H1 (cell line): ENCODE data around the gene CHST3. TPM values are rescaled to one million over a fixed set of nuclear protein-coding genes. Genes with fewer than 3 reads are reported as not detected.

Source experiments
- CTCF ChIA-PET: fragments of 300-600 bp; sonication (Branson Sonifier 250); formaldehyde crosslinking; loops from one replicate; lab custom pipeline; 2021; ENCODE audit not compliant: partially characterized antibody; lab: Charles Lee
- POLR2A ChIA-PET: fragments of 300-600 bp; sonication (Branson Sonifier 250); formaldehyde crosslinking; loops from one replicate; lab custom pipeline; 2021; ENCODE audit warnings: inconsistent platforms; ENCODE audit not compliant: partially characterized antibody; lab: Charles Lee
- DNase-seq, 2 experiments: peaks; one replicate each; pipeline versions ENCODE4 v3.0.0 to v3.0.0-alpha.2; 2010 to 2022; ENCODE audit warnings: low spot score in 2 of 2, low read depth in 1 of 2, mixed read lengths in 1 of 2
- FAIRE-seq: peaks from 2 replicates; lab custom pipeline; 2011; peaks lifted over from hg19 to GRCh38; lab: Jason Lieb, UNC
- H2AFZ ChIP-seq: 2 replicates; pipeline ENCODE4 v1.8.1; 2012; ENCODE audit warnings: low read length, inconsistent platforms
- H2AK5ac ChIP-seq: 2 replicates; pipeline ENCODE4 v1.6.1; 2013; ENCODE audit warnings: low read depth, low read length
- H2BK120ac ChIP-seq: replicated peaks from 2 replicates; pipeline ENCODE3; 2013; ENCODE audit warnings: low read depth, low read length, inconsistent platforms
- H2BK12ac ChIP-seq: 2 replicates; pipeline ENCODE4 v1.6.1; 2013; ENCODE audit warnings: low read depth, low read length
- H2BK15ac ChIP-seq: 2 replicates; pipeline ENCODE4 v1.6.1; 2013; ENCODE audit warnings: low read length
- H2BK20ac ChIP-seq: 2 replicates; pipeline ENCODE4 v1.6.1; 2013; ENCODE audit warnings: low read length
- H2BK5ac ChIP-seq: 2 replicates; pipeline ENCODE4 v1.6.1; 2013; ENCODE audit warnings: low read depth, low read length
- H3K14ac ChIP-seq: 2 replicates; pipeline ENCODE4 v1.6.1; 2013; ENCODE audit warnings: inconsistent platforms; ENCODE audit not compliant: insufficient read length
- H3K18ac ChIP-seq: 2 replicates; pipeline ENCODE4 v1.6.1; 2013; ENCODE audit warnings: low read length; ENCODE audit errors: extremely low read depth
- H3K23ac ChIP-seq: 2 replicates; pipeline ENCODE4 v1.6.1; 2013; ENCODE audit warnings: inconsistent platforms; ENCODE audit not compliant: insufficient read length
- H3K23me2 ChIP-seq: 2 replicates; pipeline ENCODE4 v1.6.1; 2013; ENCODE audit warnings: low read depth, low read length
- H3K27ac ChIP-seq: 2 replicates; pipeline ENCODE4 v1.6.1; 2011; ENCODE audit warnings: low read depth, low read length, inconsistent platforms
- H3K27me3 ChIP-seq, 4 experiments: replicated peaks in 1 of 4; 1 replicate in 1 of 4; 2 replicates in 3 of 4; pipeline versions ENCODE4 v1.6.1 to v1.8.1; 2011 to 2013; ENCODE audit warnings: low read length in 3 of 4, mild to moderate bottlenecking in 3 of 4, inconsistent platforms in 2 of 4, mixed read lengths in 2 of 4, moderate library complexity in 1 of 4; ENCODE audit not compliant: control insufficient read depth in 3 of 4, insufficient read depth in 3 of 4; ENCODE audit errors: extremely low read depth in 1 of 4
- H3K36me3 ChIP-seq, 4 experiments: 2 replicates each; pipeline versions ENCODE4 v1.6.1 to v1.8.1; 2011 to 2013; ENCODE audit warnings: mild to moderate bottlenecking in 4 of 4, low read length in 3 of 4, moderate library complexity in 2 of 4, control low read depth in 1 of 4, inconsistent platforms in 1 of 4; ENCODE audit not compliant: insufficient read depth in 4 of 4, control insufficient read depth in 2 of 4
- H3K4ac ChIP-seq: replicated peaks from 2 replicates; pipeline ENCODE3; 2013; ENCODE audit warnings: low read length, low read depth, mixed read lengths, inconsistent platforms; ENCODE audit not compliant: insufficient read length
- H3K4me1 ChIP-seq, 4 experiments: replicated peaks in 1 of 4; 1 replicate in 1 of 4; 2 replicates in 3 of 4; pipeline versions ENCODE4 v1.6.1 to v1.8.1; 2011 to 2013; ENCODE audit warnings: low read length in 3 of 4, inconsistent platforms in 2 of 4, mixed read lengths in 1 of 4; ENCODE audit not compliant: insufficient read depth in 4 of 4, control insufficient read depth in 3 of 4
- H3K4me2 ChIP-seq, 2 experiments: 2 replicates each; pipeline versions ENCODE4 v1.6.1 to v1.8.1; 2011 to 2013; ENCODE audit warnings: low read depth in 2 of 2, low read length in 2 of 2, control low read depth in 1 of 2, inconsistent platforms in 1 of 2, mild to moderate bottlenecking in 1 of 2; ENCODE audit not compliant: insufficient read depth in 1 of 2
- H3K4me3 ChIP-seq, 4 experiments: fragments of 200-600, 300-600 bp in 1 of 4; sonication (generic), shearing (Covaris generic), sonication (Bioruptor Twin) in 1 of 4; 2 replicates each; pipeline versions ENCODE4 v1.5.1 to v1.8.1; 2011 to 2016; ENCODE audit warnings: low read length in 4 of 4, low read depth in 3 of 4, control low read depth in 2 of 4, inconsistent platforms in 2 of 4, mild to moderate bottlenecking in 2 of 4, mixed read lengths in 1 of 4, moderate library complexity in 1 of 4; ENCODE audit not compliant: insufficient read depth in 2 of 4; ENCODE audit errors: extremely low read depth in 1 of 4
- H3K56ac ChIP-seq: replicated peaks from 2 replicates; pipeline ENCODE3; 2013; ENCODE audit warnings: low read depth, mild to moderate bottlenecking, mixed read lengths, low read length, inconsistent platforms; ENCODE audit not compliant: insufficient read length
- H3K79me1 ChIP-seq: 2 replicates; pipeline ENCODE4 v1.6.1; 2013; ENCODE audit warnings: low read depth, low read length, control low read depth
- H3K79me2 ChIP-seq, 2 experiments: 2 replicates each; pipeline versions ENCODE4 v1.6.1 to v1.8.1; 2012 to 2013; ENCODE audit warnings: low read length in 2 of 2, mild to moderate bottlenecking in 2 of 2, inconsistent platforms in 1 of 2; ENCODE audit not compliant: insufficient read depth in 2 of 2, control insufficient read depth in 1 of 2
- H3K9ac ChIP-seq, 4 experiments: replicated peaks in 1 of 4; 1 replicate in 1 of 4; 2 replicates in 3 of 4; pipeline versions ENCODE4 v1.6.1 to v1.8.1; 2011 to 2013; ENCODE audit warnings: low read depth in 3 of 4, low read length in 3 of 4, control low read depth in 2 of 4, mild to moderate bottlenecking in 2 of 4, moderate library complexity in 2 of 4, inconsistent platforms in 1 of 4; ENCODE audit errors: extremely low read depth in 1 of 4
- H3K9me3 ChIP-seq, 2 experiments: 2 replicates each; pipeline versions ENCODE4 v1.6.1 to v1.8.1; 2012 to 2013; ENCODE audit warnings: mild to moderate bottlenecking in 2 of 2, moderate library complexity in 2 of 2, control low read depth in 1 of 2, inconsistent platforms in 1 of 2, low read depth in 1 of 2, low read length in 1 of 2, mixed read lengths in 1 of 2; ENCODE audit not compliant: insufficient read depth in 2 of 2
- H4K20me1 ChIP-seq, 2 experiments: replicated peaks in 1 of 2; 2 replicates each; pipeline versions ENCODE3 to v1.8.1; 2011 to 2013; ENCODE audit warnings: inconsistent platforms in 2 of 2, low read length in 2 of 2, mild to moderate bottlenecking in 1 of 2; ENCODE audit not compliant: insufficient read depth in 2 of 2, control insufficient read depth in 1 of 2
- H4K5ac ChIP-seq: 2 replicates; pipeline ENCODE4 v1.6.1; 2013; ENCODE audit warnings: low read length, low read depth, mixed read lengths, inconsistent platforms; ENCODE audit not compliant: insufficient read length
- H4K8ac ChIP-seq: 2 replicates; pipeline ENCODE4 v1.8.0; 2013; ENCODE audit warnings: mild to moderate bottlenecking, moderate library complexity, low read length, inconsistent platforms; ENCODE audit not compliant: insufficient read depth; ENCODE audit errors: extremely low read depth
- H4K91ac ChIP-seq: replicated peaks from 2 replicates; pipeline ENCODE3; 2013; ENCODE audit warnings: low read length, mixed read lengths, inconsistent platforms; ENCODE audit not compliant: insufficient read length
- BRCA1 ChIP-seq: IDR thresholded peaks from 2 replicates; pipeline ENCODE4 v1.6.1; 2012; ENCODE audit warnings: low read depth, low read length, improper control_type of control experiment
- CHD1 ChIP-seq: IDR thresholded peaks from 2 replicates; pipeline ENCODE4 v1.6.1; 2012; ENCODE audit warnings: low read depth, low read length, improper control_type of control experiment
- HDAC6 ChIP-seq: IDR thresholded peaks from one replicate; pipeline ENCODE4 v1.7.1; 2012; ENCODE audit warnings: low read depth, mild to moderate bottlenecking, inconsistent platforms, low read length, moderate library complexity
- KDM4A ChIP-seq: IDR thresholded peaks from one replicate; pipeline ENCODE4 v1.7.1; 2012; ENCODE audit warnings: low read depth, mild to moderate bottlenecking, moderate library complexity, low read length, inconsistent platforms; ENCODE audit not compliant: severe bottlenecking
- POLR2AphosphoS5 ChIP-seq: IDR thresholded peaks from 2 replicates; pipeline ENCODE4 v1.6.1; 2011; ENCODE audit warnings: low read depth, low read length
- SAP30 ChIP-seq: fragments of 300-600 bp; sonication (generic); IDR thresholded peaks from 2 replicates; pipeline ENCODE4 v1.7.1; 2012; ENCODE audit warnings: low read length, moderate library complexity, mild to moderate bottlenecking, inconsistent platforms; ENCODE audit not compliant: insufficient read depth, insufficient replicate concordance
- SP1 ChIP-seq: IDR thresholded peaks from 2 replicates; pipeline ENCODE4 v1.6.1; 2011; ENCODE audit warnings: low read depth, low read length
- SUZ12 ChIP-seq: fragments of 200-600 bp; sonication (generic); IDR thresholded peaks from 2 replicates; pipeline ENCODE4 v1.6.1; 2012; ENCODE audit warnings: mild to moderate bottlenecking, inconsistent platforms, low read length, moderate library complexity, mixed read lengths
- TEAD4 ChIP-seq: IDR thresholded peaks from 2 replicates; pipeline ENCODE4 v1.6.1; 2012; ENCODE audit warnings: low read depth, low read length, inconsistent platforms, mixed read lengths
- WGBS, 2 experiments: shearing (Covaris generic) in 1 of 2; methylation state at CpG; one replicate each; pipeline versions ENCODE4 v1.1.6 to v1.1.7; 2013 to 2015; ENCODE audit warnings: low lambda C conversion rate in 2 of 2, mixed read lengths in 2 of 2, inconsistent platforms in 1 of 2, low coverage in 1 of 2, missing lambda C conversion rate in 1 of 2; ENCODE audit not compliant: insufficient replicate concordance in 2 of 2, insufficient coverage in 1 of 2, insufficient read length in 1 of 2; ENCODE audit errors: extremely low coverage in 1 of 2, missing lambda C conversion rate in 1 of 2; 5-methylcytosine and 5-hydroxymethylcytosine counted together
- polyA plus RNA-seq, 7 experiments: library from polyadenylated mRNA; depleted of rRNA in 3 of 7; stranded (reverse) in 5 of 7; unstranded in 2 of 7; fragments of >200 nt in 5 of 7; fragments of 200-250 nt in 2 of 7; gene quantifications; 1 replicate in 5 of 7; 2 replicates in 1 of 7; 4 replicates in 1 of 7; pipeline versions ENCODE4 v1.2.1 to v1.2.3, GENCODE V29; 2011 to 2013; ENCODE audit warnings: missing spikeins in 2 of 7, mixed read lengths in 2 of 7
- total RNA-seq: library from RNA; stranded (reverse); fragmentation: NEBNext Ultra II Directional; extraction: Animal tissue kit (Norgen Biotek cat#: 25700); gene quantifications from 2 replicates; pipeline ENCODE4 v1.2.1, GENCODE V29; 2021
- TF ChIP-seq, protein P1 (sequence below): IDR thresholded peaks from 2 replicates; pipeline ENCODE4 v1.6.1; 2012; ENCODE audit warnings: inconsistent platforms
- TF ChIP-seq, protein P2 (sequence below): IDR thresholded peaks from 2 replicates; pipeline ENCODE4 v1.6.1; 2012; ENCODE audit warnings: inconsistent platforms

CHST3 gene
- total and polyA plus RNA-seq, 2 of the 8 experiments (the other 6 are each of a cell fraction or from before 2014, with no cell fraction given), result 2.0 to 5.8 TPM

DNA sequence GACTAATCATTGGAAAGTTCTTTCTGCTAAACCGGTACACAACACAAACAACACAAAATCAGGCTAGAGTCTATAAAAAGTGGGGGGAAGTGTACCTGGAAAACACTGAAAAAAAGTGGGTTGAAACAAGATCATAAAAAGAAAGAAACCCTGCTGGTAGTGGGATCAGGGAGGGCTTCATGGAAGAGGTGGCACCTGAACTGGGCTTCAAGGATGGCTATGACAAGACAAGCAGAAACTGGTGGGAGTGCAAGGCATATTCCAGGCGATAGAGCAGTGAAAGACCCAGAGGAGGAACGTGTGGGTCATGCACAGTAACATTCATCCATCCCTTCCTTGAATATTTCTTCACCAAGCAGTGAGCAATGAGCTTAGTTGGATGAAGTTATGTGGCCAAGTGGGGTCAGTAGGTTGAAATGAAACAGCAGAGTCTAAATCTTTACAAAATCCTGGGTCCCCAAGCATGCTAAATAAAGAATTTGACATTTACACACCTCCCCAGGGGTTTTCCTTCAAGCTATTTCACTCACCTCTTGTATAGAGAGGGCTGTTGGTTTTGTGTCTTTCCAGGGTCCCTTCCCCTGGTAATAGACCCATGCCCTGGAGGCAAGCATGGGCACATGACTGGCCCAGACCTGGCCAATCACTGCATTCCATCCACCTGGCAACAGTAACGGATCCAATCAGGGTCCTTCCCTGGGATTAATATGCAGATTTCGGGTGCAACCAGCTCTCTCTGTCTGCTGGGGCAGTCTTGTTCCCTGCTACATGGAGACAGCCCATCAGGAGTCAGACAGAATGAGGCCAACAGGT lies 86.0 kb downstream of the CHST3 start:
- no peak overlapping the region for H3K4me2 ChIP-seq
- H3K14ac ChIP-seq, result no peak overlapping the region
- no peak overlapping the region for H2BK12ac ChIP-seq
- no peaks in the 10 kb centered on the region for H3K27me3 ChIP-seq
- 0 out of 2 replicates have a peak overlapping the region, but pooled peaks have one; percentile 0 for H2AK5ac ChIP-seq
- no peak overlapping the region for H3K4ac ChIP-seq
- H3K9me3 ChIP-seq, result 0 out of 4 replicates have a peak, but pooled peaks cover 0 to 4% of the 10 kb centered on the region in 2 experiments
- H4K20me1 ChIP-seq, result no peaks in the 10 kb centered on the region
- DNase-seq (no peak), FAIRE-seq (no peak)
- no peak overlapping the region for H4K91ac ChIP-seq
- no peak overlapping the region for H3K56ac ChIP-seq
- no peak overlapping the region for H2BK5ac ChIP-seq
- H3K4me1 ChIP-seq, result no peaks in the 10 kb centered on the region; a peak in 2 of 7 replicates
- H3K23me2 ChIP-seq, result no peaks in the 10 kb centered on the region
- CTCF ChIA-PET, result interaction anchor here (0.6 to 9.8 kb wide), 19 partner anchors 10 to 299 kb away, joined by 3 to 100 read pairs (median 13); partner anchors contain the start of gene CHST3
- no peak overlapping the region for H2BK20ac ChIP-seq
- no peak overlapping the region for H3K4me3 ChIP-seq
- no peaks in the 10 kb centered on the region for H3K79me1 ChIP-seq
- H2BK120ac ChIP-seq, result no peak overlapping the region
- no peaks in the 10 kb centered on the region for H3K36me3 ChIP-seq
- H4K8ac ChIP-seq, result no peak overlapping the region
- POLR2A ChIA-PET, result interaction anchor here (0.6 to 1.1 kb wide), 3 partner anchors 8 to 223 kb away, joined by 3 read pairs; partner anchors contain the start of gene DDIT4
- no peak overlapping the region for H3K27ac ChIP-seq
- WGBS, 2 experiments, result 84% methylated on average over 5 of the region's 5 CpGs; no CpG with 5 or more reads in 1 of the 2 experiments
- no peak overlapping the region for H4K5ac ChIP-seq
- H2AFZ ChIP-seq, result no peak overlapping the region
- H3K23ac ChIP-seq, result no peak overlapping the region
- H3K9ac ChIP-seq, result no peak overlapping the region
- no peaks in the 10 kb centered on the region for H3K79me2 ChIP-seq
- no peak overlapping the region for H3K18ac ChIP-seq
- H2BK15ac ChIP-seq, result no peak overlapping the region
- no peak for TF ChIP-seq CHD1
- no peak for TF ChIP-seq BRCA1
- peak; percentile 84 for TF ChIP-seq SP1
- no peak for TF ChIP-seq SUZ12
- no peak for TF ChIP-seq KDM4A
- TF ChIP-seq, protein P1, sequence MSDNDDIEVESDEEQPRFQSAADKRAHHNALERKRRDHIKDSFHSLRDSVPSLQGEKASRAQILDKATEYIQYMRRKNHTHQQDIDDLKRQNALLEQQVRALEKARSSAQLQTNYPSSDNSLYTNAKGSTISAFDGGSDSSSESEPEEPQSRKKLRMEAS, result peak; percentile 67
- TF ChIP-seq, protein P2, sequence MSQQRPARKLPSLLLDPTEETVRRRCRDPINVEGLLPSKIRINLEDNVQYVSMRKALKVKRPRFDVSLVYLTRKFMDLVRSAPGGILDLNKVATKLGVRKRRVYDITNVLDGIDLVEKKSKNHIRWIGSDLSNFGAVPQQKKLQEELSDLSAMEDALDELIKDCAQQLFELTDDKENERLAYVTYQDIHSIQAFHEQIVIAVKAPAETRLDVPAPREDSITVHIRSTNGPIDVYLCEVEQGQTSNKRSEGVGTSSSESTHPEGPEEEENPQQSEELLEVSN, result peak; percentile 73
- TF ChIP-seq SAP30, result no peak
- TF ChIP-seq POLR2AphosphoS5, result no peak
- no peak for TF ChIP-seq HDAC6
- no peak for TF ChIP-seq TEAD4
